ENCODE measurements around the gene HDGFL1.

The HDGFL1 gene

DNA sequence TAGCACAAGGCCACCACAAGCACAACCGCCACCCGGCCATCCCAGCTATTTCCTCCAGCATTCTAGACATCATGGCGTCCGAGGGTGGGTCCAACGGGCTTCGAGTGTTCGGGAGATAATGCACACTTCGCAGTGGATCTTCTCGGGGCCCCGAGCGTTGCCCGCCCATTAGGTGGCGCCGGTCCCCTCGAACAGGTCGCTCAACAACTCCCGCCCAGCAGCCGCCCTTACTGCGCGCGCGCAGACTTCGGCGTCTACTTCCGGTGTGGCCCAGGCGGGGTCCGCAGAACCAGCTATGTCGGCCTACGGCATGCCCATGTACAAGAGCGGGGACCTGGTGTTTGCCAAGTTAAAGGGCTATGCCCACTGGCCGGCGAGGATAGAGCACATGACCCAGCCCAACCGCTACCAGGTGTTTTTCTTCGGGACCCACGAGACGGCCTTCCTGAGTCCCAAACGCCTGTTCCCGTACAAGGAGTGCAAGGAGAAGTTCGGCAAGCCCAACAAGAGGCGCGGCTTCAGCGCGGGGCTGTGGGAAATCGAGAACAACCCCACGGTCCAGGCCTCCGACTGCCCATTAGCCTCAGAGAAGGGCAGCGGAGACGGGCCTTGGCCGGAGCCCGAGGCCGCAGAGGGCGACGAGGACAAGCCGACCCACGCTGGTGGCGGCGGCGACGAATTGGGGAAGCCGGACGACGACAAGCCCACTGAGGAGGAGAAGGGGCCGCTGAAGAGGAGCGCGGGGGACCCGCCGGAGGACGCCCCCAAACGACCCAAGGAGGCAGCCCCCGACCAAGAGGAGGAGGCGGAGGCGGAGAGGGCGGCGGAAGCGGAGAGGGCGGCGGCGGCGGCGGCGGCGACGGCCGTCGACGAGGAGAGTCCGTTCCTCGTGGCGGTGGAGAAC is at the start of gene HDGFL1:
Gene HDGFL1 (plus strand): TSS at position 286 of the 904 bp plus-strand sequence. CDS start 10 bp downstream, at position 296.
- no peaks in the 10 kb centered on the region for H3K36me3 ChIP-seq (ENCODE audit: control insufficient read depth in 2 of 2, insufficient read depth in 1 of 2, low read length in 2 of 2)
- no peaks in the 10 kb centered on the region for H3K4me1 ChIP-seq (ENCODE audit: control insufficient read depth, insufficient read depth, low read length)
- H3K27ac ChIP-seq (ENCODE audit: extremely low read depth, low read depth, low read length), result no peak within 1 kb of the TSS
- no peaks in the 10 kb centered on the region for H3K9me3 ChIP-seq (ENCODE audit: control insufficient read depth, insufficient read depth, low read depth, low read length)
- POLR2A ChIA-PET, result no interaction called here
- no peak within 1 kb of the TSS for H3K4me3 ChIP-seq (ENCODE audit: low read depth, low read length)
- CTCF ChIA-PET, result no interaction called here
- TF ChIP-seq, protein P1, sequence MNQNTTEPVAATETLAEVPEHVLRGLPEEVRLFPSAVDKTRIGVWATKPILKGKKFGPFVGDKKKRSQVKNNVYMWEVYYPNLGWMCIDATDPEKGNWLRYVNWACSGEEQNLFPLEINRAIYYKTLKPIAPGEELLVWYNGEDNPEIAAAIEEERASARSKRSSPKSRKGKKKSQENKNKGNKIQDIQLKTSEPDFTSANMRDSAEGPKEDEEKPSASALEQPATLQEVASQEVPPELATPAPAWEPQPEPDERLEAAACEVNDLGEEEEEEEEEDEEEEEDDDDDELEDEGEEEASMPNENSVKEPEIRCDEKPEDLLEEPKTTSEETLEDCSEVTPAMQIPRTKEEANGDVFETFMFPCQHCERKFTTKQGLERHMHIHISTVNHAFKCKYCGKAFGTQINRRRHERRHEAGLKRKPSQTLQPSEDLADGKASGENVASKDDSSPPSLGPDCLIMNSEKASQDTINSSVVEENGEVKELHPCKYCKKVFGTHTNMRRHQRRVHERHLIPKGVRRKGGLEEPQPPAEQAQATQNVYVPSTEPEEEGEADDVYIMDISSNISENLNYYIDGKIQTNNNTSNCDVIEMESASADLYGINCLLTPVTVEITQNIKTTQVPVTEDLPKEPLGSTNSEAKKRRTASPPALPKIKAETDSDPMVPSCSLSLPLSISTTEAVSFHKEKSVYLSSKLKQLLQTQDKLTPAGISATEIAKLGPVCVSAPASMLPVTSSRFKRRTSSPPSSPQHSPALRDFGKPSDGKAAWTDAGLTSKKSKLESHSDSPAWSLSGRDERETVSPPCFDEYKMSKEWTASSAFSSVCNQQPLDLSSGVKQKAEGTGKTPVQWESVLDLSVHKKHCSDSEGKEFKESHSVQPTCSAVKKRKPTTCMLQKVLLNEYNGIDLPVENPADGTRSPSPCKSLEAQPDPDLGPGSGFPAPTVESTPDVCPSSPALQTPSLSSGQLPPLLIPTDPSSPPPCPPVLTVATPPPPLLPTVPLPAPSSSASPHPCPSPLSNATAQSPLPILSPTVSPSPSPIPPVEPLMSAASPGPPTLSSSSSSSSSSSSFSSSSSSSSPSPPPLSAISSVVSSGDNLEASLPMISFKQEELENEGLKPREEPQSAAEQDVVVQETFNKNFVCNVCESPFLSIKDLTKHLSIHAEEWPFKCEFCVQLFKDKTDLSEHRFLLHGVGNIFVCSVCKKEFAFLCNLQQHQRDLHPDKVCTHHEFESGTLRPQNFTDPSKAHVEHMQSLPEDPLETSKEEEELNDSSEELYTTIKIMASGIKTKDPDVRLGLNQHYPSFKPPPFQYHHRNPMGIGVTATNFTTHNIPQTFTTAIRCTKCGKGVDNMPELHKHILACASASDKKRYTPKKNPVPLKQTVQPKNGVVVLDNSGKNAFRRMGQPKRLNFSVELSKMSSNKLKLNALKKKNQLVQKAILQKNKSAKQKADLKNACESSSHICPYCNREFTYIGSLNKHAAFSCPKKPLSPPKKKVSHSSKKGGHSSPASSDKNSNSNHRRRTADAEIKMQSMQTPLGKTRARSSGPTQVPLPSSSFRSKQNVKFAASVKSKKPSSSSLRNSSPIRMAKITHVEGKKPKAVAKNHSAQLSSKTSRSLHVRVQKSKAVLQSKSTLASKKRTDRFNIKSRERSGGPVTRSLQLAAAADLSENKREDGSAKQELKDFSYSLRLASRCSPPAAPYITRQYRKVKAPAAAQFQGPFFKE (tag by site-specific recombination; IDR thresholded peaks at IDR 0.05; ENCODE audit: borderline replicate concordance), result no peak
- no peak for TF ChIP-seq ZBTB17 (tag by site-specific recombination; IDR thresholded peaks at IDR 0.05)
- no peak for TF ChIP-seq ZNF416 (tag by site-specific recombination; IDR thresholded peaks at IDR 0.05)
- TF ChIP-seq ZNF350 (tag by site-specific recombination; IDR thresholded peaks at IDR 0.05), result no peak
- no peak for TF ChIP-seq ZNF335 (tag by site-specific recombination; conservative IDR thresholded peaks at IDR 0.05)
- TF ChIP-seq ZNF211 (tag by site-specific recombination; IDR thresholded peaks at IDR 0.05; ENCODE audit: low read depth), result no peak
- no peak for TF ChIP-seq ZNF548 (tag by site-specific recombination; IDR thresholded peaks at IDR 0.05)
- TF ChIP-seq, protein P2, sequence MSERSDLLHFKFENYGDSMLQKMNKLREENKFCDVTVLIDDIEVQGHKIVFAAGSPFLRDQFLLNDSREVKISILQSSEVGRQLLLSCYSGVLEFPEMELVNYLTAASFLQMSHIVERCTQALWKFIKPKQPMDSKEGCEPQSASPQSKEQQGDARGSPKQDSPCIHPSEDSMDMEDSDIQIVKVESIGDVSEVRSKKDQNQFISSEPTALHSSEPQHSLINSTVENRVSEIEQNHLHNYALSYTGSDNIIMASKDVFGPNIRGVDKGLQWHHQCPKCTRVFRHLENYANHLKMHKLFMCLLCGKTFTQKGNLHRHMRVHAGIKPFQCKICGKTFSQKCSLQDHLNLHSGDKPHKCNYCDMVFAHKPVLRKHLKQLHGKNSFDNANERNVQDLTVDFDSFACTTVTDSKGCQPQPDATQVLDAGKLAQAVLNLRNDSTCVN (tag by site-specific recombination; optimal IDR thresholded peaks at IDR 0.05), result no peak
- TF ChIP-seq, protein P3, sequence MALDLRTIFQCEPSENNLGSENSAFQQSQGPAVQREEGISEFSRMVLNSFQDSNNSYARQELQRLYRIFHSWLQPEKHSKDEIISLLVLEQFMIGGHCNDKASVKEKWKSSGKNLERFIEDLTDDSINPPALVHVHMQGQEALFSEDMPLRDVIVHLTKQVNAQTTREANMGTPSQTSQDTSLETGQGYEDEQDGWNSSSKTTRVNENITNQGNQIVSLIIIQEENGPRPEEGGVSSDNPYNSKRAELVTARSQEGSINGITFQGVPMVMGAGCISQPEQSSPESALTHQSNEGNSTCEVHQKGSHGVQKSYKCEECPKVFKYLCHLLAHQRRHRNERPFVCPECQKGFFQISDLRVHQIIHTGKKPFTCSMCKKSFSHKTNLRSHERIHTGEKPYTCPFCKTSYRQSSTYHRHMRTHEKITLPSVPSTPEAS (tag by site-specific recombination; IDR thresholded peaks at IDR 0.05), result no peak
- no peak for TF ChIP-seq ZNF76 (tag by site-specific recombination; IDR thresholded peaks at IDR 0.05; ENCODE audit: borderline replicate concordance, low read depth)
- no peak for TF ChIP-seq ZIC2 (tag by site-specific recombination; IDR thresholded peaks at IDR 0.05)
- no peak for TF ChIP-seq ZBTB20 (tag by site-specific recombination; IDR thresholded peaks at IDR 0.05)
- TF ChIP-seq ZNF341 (tag by site-specific recombination; IDR thresholded peaks at IDR 0.05; ENCODE audit: low read depth), result no peak
- TF ChIP-seq, protein P4, sequence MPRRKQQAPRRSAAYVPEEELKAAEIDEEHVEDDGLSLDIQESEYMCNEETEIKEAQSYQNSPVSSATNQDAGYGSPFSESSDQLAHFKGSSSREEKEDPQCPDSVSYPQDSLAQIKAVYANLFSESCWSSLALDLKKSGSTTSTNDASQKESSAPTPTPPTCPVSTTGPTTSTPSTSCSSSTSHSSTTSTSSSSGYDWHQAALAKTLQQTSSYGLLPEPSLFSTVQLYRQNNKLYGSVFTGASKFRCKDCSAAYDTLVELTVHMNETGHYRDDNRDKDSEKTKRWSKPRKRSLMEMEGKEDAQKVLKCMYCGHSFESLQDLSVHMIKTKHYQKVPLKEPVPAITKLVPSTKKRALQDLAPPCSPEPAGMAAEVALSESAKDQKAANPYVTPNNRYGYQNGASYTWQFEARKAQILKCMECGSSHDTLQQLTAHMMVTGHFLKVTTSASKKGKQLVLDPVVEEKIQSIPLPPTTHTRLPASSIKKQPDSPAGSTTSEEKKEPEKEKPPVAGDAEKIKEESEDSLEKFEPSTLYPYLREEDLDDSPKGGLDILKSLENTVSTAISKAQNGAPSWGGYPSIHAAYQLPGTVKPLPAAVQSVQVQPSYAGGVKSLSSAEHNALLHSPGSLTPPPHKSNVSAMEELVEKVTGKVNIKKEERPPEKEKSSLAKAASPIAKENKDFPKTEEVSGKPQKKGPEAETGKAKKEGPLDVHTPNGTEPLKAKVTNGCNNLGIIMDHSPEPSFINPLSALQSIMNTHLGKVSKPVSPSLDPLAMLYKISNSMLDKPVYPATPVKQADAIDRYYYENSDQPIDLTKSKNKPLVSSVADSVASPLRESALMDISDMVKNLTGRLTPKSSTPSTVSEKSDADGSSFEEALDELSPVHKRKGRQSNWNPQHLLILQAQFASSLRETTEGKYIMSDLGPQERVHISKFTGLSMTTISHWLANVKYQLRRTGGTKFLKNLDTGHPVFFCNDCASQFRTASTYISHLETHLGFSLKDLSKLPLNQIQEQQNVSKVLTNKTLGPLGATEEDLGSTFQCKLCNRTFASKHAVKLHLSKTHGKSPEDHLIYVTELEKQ (tag by site-specific recombination; IDR thresholded peaks at IDR 0.05; ENCODE audit: borderline replicate concordance), result no peak
- TF ChIP-seq ZNF626 (tag by site-specific recombination; IDR thresholded peaks at IDR 0.05), result no peak
- TF ChIP-seq ZNF311 (tag by site-specific recombination; IDR thresholded peaks at IDR 0.05; ENCODE audit: borderline replicate concordance), result no peak

Measured in HEK293 (cell line).